ENCODE measurements around the gene RGS16. TPM values are rescaled to one million over a fixed set of nuclear protein-coding genes. Genes with fewer than 3 reads are reported as not detected.

RGS16 gene
- total and polyA plus RNA-seq, 2 of the 13 experiments (the other 11 are each of a cell fraction or from before 2014, with no cell fraction given) = not detected

GRCh38 chr1:182610606-182611194 lies 6.5 kb upstream of the RGS16 start (continued):
- no peak for TF ChIP-seq CERS6 (CRISPR knock-in tag; IDR thresholded peaks at IDR 0.05)

GRCh38 chr1:182608845-182609610 lies 4.8 kb upstream of the RGS16 start:
- Histone ChIP-seq H3K79me2 (ENCODE audit: insufficient read depth, low read length) (no peaks in the 10 kb centered on the region), H2AFZ (ENCODE audit: low read length) (no peak overlapping the region), H3K9me3 (ENCODE audit: low read length) (no peaks in the 10 kb centered on the region), H3K4me1 (ENCODE audit: insufficient read depth, low read length) (no peaks in the 10 kb centered on the region), H3K4me2 (ENCODE audit: low read depth, low read length) (no peak overlapping the region), H3K27me3 (ENCODE audit: control insufficient read depth in 1 of 2, insufficient read depth in 2 of 2, low read length in 2 of 2) (peaks cover 5 to 38% of the 10 kb centered on the region in 2 experiments; a peak in 3 of 5 replicates), H4K20me1 (ENCODE audit: insufficient read depth, low read length) (no peaks in the 10 kb centered on the region), H3K9ac (ENCODE audit: insufficient read depth, low read depth, low read length) (no peak overlapping the region), H3K27ac (ENCODE audit: extremely low read length, insufficient read depth, low read length) (no peak overlapping the region), H3K4me3 (replicated peaks in 1 of 3; ENCODE audit: insufficient read depth in 1 of 3, low read depth in 2 of 3, low read length in 3 of 3) (no peak overlapping the region), H3K36me3 (replicated peaks in 1 of 2; ENCODE audit: control insufficient read depth in 1 of 2, insufficient read depth in 2 of 2, low read length in 2 of 2) (no peaks in the 10 kb centered on the region)
- DNase-seq (ENCODE audit: low spot score) (no peak), ATAC-seq (no peak), FAIRE-seq (no peak)
- in situ Hi-C loops (cut with HindIII; ENCODE audit: extremely low pct_ligation_motif_present, low pct_unique_long_range_greater_than_20kb) (no loop called here), intact Hi-C loops (cut with micrococcal nuclease; ENCODE audit: unreplicated experiment) (no loop called here)
- WGBS (ENCODE audit: low lambda C conversion rate) = 3% methylated on average over 9 of the region's 9 CpGs
- BruUV-seq (replicated peaks) = no TSS peak
- ChIA-PET CTCF (ENCODE audit: low intra/inter-chr PET ratio, low total read pairs) (no interaction called here), POLR2A (no interaction called here)
- peak; percentile 61 for TF ChIP-seq CREB1 (IDR thresholded peaks at IDR 0.05)
- TF ChIP-seq CREB1 (CRISPR knock-in tag; IDR thresholded peaks at IDR 0.05) = no peak
- TF ChIP-seq CREBL2 (CRISPR knock-in tag; IDR thresholded peaks at IDR 0.05; ENCODE audit: borderline replicate concordance) = no peak
- no peak for TF ChIP-seq HDAC6 (IDR thresholded peaks at IDR 0.05; ENCODE audit: low read depth, low read length)
- peak; percentile 46 for TF ChIP-seq ATF7 (IDR thresholded peaks at IDR 0.05)
- TF ChIP-seq ATF7 (CRISPR knock-in tag; IDR thresholded peaks at IDR 0.05) = no peak
- TF ChIP-seq SP1 (IDR thresholded peaks at IDR 0.05) = no peak
- TF ChIP-seq SP1 (CRISPR knock-in tag; IDR thresholded peaks at IDR 0.05) = no peak
